ENCODE measurements around the gene TDP2.
"Not testable (repeated sequence)": the region's sequence is repeated elsewhere in the genome, so short reads cannot be mapped to it uniquely, and the experiment has no call there.

DNA sequence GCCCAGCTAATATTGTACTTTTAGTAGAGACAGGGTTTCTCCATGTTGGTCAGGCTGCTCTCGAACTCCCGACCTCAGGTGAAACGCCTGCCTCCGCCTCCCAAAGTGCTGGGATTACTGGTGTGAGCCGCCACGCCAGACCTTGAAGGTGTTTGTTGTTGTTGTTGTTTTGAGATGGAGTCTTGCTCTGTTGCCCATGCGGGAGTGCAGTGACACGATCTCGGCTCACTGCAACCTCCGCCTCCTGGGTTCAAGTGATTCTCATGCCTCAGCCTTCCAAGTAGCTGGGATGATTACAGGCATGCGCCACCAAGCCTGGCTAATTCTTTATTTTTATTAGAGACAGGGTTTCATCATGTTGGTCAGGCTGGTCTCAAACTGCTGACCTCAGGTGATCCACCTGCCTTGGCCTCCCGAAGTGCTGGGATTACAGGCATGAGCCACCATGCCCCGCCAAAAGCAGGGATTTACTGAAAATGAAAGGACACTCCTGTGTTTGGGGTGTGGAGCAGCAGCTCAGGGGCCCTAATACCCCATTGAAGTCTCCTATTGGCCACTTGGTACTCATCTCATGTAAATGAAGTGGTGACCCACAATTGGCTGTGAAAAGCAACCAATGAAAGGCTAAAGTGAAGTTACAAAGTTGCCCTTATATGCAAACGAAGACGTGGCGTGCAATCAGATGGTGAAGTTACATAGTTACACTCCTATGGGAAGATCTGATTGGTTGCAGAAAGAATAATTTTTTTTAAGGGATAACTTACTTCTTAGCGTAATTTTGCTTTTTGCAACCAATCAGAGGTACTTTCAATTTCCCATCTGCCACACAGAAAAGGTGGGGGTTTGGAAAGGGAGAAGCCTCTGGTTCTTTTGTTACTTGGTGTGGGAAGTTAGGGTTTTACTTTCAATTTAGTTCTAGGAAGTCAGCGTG lies 1.6 kb upstream of the TDP2 start:
- TF ChIP-seq, protein P1, sequence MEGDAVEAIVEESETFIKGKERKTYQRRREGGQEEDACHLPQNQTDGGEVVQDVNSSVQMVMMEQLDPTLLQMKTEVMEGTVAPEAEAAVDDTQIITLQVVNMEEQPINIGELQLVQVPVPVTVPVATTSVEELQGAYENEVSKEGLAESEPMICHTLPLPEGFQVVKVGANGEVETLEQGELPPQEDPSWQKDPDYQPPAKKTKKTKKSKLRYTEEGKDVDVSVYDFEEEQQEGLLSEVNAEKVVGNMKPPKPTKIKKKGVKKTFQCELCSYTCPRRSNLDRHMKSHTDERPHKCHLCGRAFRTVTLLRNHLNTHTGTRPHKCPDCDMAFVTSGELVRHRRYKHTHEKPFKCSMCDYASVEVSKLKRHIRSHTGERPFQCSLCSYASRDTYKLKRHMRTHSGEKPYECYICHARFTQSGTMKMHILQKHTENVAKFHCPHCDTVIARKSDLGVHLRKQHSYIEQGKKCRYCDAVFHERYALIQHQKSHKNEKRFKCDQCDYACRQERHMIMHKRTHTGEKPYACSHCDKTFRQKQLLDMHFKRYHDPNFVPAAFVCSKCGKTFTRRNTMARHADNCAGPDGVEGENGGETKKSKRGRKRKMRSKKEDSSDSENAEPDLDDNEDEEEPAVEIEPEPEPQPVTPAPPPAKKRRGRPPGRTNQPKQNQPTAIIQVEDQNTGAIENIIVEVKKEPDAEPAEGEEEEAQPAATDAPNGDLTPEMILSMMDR (IDR thresholded peaks at IDR 0.05), result not testable (repeated sequence)
- TF ChIP-seq EZH2 (IDR thresholded peaks at IDR 0.05; ENCODE audit: borderline replicate concordance, insufficient read depth, low read depth, low read length, poor library complexity, severe bottlenecking), result not testable (repeated sequence)

Data from B cell (primary cell).